Breast epithelium (tissue), 4 donors: ENCODE data around the gene NR6A1. TPM values are rescaled to one million over a fixed set of nuclear protein-coding genes. Genes with fewer than 3 reads are reported as not detected.
"Not testable (repeated sequence)": the region's sequence is repeated elsewhere in the genome, so short reads cannot be mapped to it uniquely, and the experiment has no call there.

Experiments used
- DNase-seq, 2 donors: peaks; one replicate each; pipeline ENCODE4 v3.0.0-alpha.2; 2019; ENCODE audit warnings: low spot score in 2 of 2
- H3K27ac ChIP-seq, 2 donors: fragments of 200-600 bp; sonication (generic) in 1 of 2; one replicate each; pipeline ENCODE4 v1.5.1; 2016 to 2019; ENCODE audit warnings: mild to moderate bottlenecking in 1 of 2
- H3K27me3 ChIP-seq, 2 donors: fragments of 200-600 bp; sonication (generic) in 1 of 2; one replicate each; pipeline versions ENCODE4 v1.5.1 to v1.6.0; 2017 to 2019; ENCODE audit warnings: control low read depth in 1 of 2, mild to moderate bottlenecking in 1 of 2
- H3K36me3 ChIP-seq: fragments of 200-600 bp; one replicate; pipeline ENCODE4 v1.5.1; 2019
- H3K4me1 ChIP-seq, 2 donors: fragments of 200-600 bp; sonication (generic); one replicate each; pipeline ENCODE4 v1.5.1; 2016 to 2019; ENCODE audit warnings: control low read depth in 1 of 2
- H3K4me3 ChIP-seq, 3 donors: fragments of 200-600 bp; sonication (generic); 1 replicate in 2 of 3; 2 replicates in 1 of 3; pipeline ENCODE4 v1.5.1; 2016 to 2019; ENCODE audit warnings: mild to moderate bottlenecking in 3 of 3, moderate library complexity in 2 of 3
- H3K9me3 ChIP-seq, 2 donors: fragments of 200-600 bp; sonication (generic) in 1 of 2; one replicate each; pipeline ENCODE4 v1.5.1; 2016 to 2019; ENCODE audit warnings: control low read depth in 1 of 2
- CTCF ChIP-seq, 3 donors: fragments of 450-650 bp; IDR thresholded peaks; one replicate each; pipeline ENCODE4 v1.5.1; 2016 to 2017; ENCODE audit warnings: antibody characterized with exemption in 3 of 3, mild to moderate bottlenecking in 3 of 3, moderate library complexity in 3 of 3
- POLR2A ChIP-seq: fragments of 450-650 bp; IDR thresholded peaks from one replicate; pipeline ENCODE4 v1.6.1; 2016; ENCODE audit warnings: antibody characterized with exemption, mild to moderate bottlenecking, moderate library complexity
- POLR2AphosphoS5 ChIP-seq, 3 donors: sonication (generic); formaldehyde crosslinking; IDR thresholded peaks; one replicate each; pipeline ENCODE4 v1.6.1; 2017; ENCODE audit warnings: antibody characterized with exemption in 3 of 3
- intact Hi-C: fragments of 100-400 bp; cut with DNase I; formaldehyde crosslinking; loops from one replicate; pipeline ENCODE4 v1.15.1; 2023; ENCODE audit warnings: low total_unique reads
- total RNA-seq, 3 donors: library from RNA; depleted of rRNA; stranded (reverse); fragments of >200 nt; gene quantifications; one replicate each; pipeline ENCODE4 v1.1.0, GENCODE V29; 2016

Gene NR6A1
- total RNA-seq, 3 donors from 2014 or later: 1.3 to 5.3 (median 3.9) TPM

GRCh38 chr9:124774129-124774978, 3.2 kb upstream of the NR6A1 start:
- DNase-seq: peak; percentile 66 to 79
- Histone ChIP-seq H3K27me3 (no peaks in the 10 kb centered on the region), H3K36me3 (no peaks in the 10 kb centered on the region), H3K4me3 (no peak overlapping the region), H3K4me1 (peaks cover 4% of the 10 kb centered on the region in 2 donors), H3K9me3 (no peaks in the 10 kb centered on the region), H3K27ac (no peak overlapping the region)
- intact Hi-C loops: loop anchor here (10.0 kb wide), 1 partner anchor 760 kb away; no protein-coding TSS in a partner anchor
- TF ChIP-seq POLR2A: no peak
- peak; percentile 83 to 91 (median 85) for TF ChIP-seq CTCF (IDR thresholded peaks at IDR 0.05)
- TF ChIP-seq POLR2AphosphoS5 (IDR thresholded peaks at IDR 0.05): peak in 2 of 3 donors; percentile 31 to 39

GRCh38 chr9:124773473-124774128, 2.5 kb upstream of the NR6A1 start:
- intact Hi-C loops: loop anchor here (2.0 to 10.0 kb wide), 2 partner anchors 79 to 761 kb away; partner anchors contain the start of gene WDR38
- H3K36me3 ChIP-seq: no peaks in the 10 kb centered on the region
- no peak for DNase-seq
- H3K9me3 ChIP-seq: no peaks in the 10 kb centered on the region
- H3K27me3 ChIP-seq: no peaks in the 10 kb centered on the region
- H3K27ac ChIP-seq: no peak overlapping the region
- H3K4me1 ChIP-seq: peaks cover 0 to 4% of the 10 kb centered on the region in 2 donors
- H3K4me3 ChIP-seq: no peak overlapping the region
- no peak for TF ChIP-seq CTCF (IDR thresholded peaks at IDR 0.05)
- TF ChIP-seq POLR2A: no peak
- TF ChIP-seq POLR2AphosphoS5 (IDR thresholded peaks at IDR 0.05): no peak

- not testable (repeated sequence) for H3K27ac ChIP-seq, DNase-seq, H3K9me3 ChIP-seq, H3K36me3 ChIP-seq, H3K4me1 ChIP-seq, H3K4me3 ChIP-seq, H3K27me3 ChIP-seq
- intact Hi-C loops: loop anchor here (2.0 to 10.0 kb wide), 2 partner anchors 80 to 762 kb away; partner anchors contain the start of gene WDR38
Observed at GRCh38 chr9:124772877-124773276, 1.8 kb upstream of the NR6A1 start.

- TF ChIP-seq CTCF (IDR thresholded peaks at IDR 0.05): peak; percentile 93 to 96 (median 93)
- TF ChIP-seq POLR2A: no peak
- TF ChIP-seq POLR2AphosphoS5 (IDR thresholded peaks at IDR 0.05): no peak
- peak overlapping the region; percentile 81 to 82 for H3K27ac ChIP-seq
- H3K27me3 ChIP-seq: no peaks in the 10 kb centered on the region
- no peaks in the 10 kb centered on the region for H3K9me3 ChIP-seq
- no peaks in the 10 kb centered on the region for H3K36me3 ChIP-seq
- no peaks in the 10 kb centered on the region for H3K4me1 ChIP-seq
- intact Hi-C loops: loop anchor here (2.0 to 10.0 kb wide), 2 partner anchors 81 to 763 kb away; partner anchors contain the start of gene WDR38
- H3K4me3 ChIP-seq: peak overlapping the region; percentile 80 to 91 (median 90)
- peak; percentile 50 to 74 for DNase-seq
Observed at GRCh38 chr9:124771867-124772679, 962 bp upstream of the NR6A1 start.

GRCh38 chr9:124770359-124771020, 621 bp downstream of the NR6A1 start:
- intact Hi-C loops: loop anchor here (10.0 kb wide), 1 partner anchor 764 kb away; no protein-coding TSS in a partner anchor
- Histone ChIP-seq H3K9me3 (no peaks in the 10 kb centered on the region), H3K27me3 (peaks cover 0 to 8% of the 10 kb centered on the region in 2 donors), H3K36me3 (no peaks in the 10 kb centered on the region), H3K27ac (peak overlapping the region; percentile 81 to 82), H3K4me1 (no peaks in the 10 kb centered on the region), H3K4me3 (peak overlapping the region; percentile 80 to 91 (median 90))
- DNase-seq: no peak
- TF ChIP-seq CTCF (IDR thresholded peaks at IDR 0.05): no peak
- no peak for TF ChIP-seq POLR2A
- TF ChIP-seq POLR2AphosphoS5 (IDR thresholded peaks at IDR 0.05): no peak
